GM19025 (cell line): ENCODE data around the gene GARIN5A.

ENCODE experiments used
- ATAC-seq: cut with Tn5 transposase; IDR thresholded peaks from one replicate; pipeline ENCODE4 v1.9.1; 2021; ENCODE audit warnings: mild to moderate bottlenecking, low read depth, moderate library complexity; ENCODE audit not compliant: unreplicated experiment

Gene GARIN5A

DNA sequence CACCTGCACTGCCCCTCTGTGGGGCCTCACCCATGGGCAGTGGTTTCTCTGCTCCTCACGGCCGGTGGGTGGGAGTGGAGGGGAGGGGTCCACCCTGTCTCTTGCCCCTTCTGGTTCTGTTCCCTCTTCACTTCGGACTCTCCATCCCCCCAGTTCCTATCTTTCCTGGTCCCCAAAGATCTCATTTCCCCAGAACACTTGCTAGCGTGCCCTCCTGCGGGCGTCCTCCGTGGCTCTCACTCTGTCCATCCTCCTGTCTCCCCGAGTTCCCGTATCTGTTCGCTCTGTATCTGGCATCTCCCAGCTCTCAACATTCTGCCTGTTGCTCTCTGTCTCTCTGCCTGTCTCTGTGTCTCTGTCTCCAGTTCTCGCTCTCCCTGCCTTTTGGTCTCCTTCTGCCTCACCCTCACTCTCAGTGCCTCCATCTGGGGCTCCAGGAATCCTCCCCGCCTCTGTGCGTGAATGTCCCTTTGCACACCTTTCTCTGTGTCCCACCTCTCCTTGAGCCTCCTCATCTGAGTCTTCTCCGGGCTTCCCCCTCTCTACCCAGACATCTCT, 57.5 kb downstream of the GARIN5A start:
- no peak for ATAC-seq

DNA sequence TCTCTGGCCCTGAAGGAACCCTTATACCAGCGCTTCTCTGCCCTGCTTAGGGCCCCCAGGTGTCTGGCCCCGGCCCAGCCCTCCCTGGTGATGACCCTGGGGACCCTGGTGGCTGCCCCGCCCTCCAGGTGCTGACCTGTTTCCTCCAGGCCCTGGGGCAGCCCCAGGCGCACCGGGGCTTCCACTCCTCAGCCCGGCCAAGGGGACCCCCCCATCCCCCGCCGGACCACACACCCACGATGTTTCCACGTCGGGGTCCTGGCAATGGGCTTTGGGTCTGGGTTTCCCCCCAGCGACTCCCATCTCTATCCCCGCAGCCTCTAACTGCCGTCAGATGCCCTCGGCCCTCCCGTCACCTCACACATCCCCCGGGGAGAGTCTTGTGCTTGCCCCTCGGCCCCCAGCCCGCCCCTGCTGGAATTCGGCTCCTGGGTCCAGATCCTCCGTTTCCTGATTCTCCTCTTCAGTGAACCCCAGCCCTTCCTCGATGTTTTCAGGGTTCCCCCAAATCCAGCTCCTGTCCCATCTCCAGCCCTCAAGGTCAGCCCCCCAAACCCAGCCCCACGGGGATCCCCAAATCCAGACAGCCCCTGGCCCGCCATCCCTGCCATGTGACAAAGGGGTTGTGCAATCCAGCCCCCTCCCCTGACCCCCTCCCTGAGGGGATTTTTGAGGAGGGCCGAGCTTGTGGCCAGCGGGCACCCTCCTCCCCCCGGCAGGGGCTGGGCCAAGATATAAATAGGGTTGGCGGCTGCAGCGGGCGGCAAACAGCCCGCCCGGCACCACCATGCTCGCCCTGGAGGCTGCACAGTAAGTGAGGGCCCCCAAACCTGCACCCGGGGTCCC, 58.2 kb downstream of the GARIN5A start, which contains the start of gene SPIB:
Gene SPIB, plus strand, starts transcription at position 763 of the 846 bp plus-strand sequence. Its CDS starts 25 bp downstream, at position 788.
- no peak for ATAC-seq

DNA sequence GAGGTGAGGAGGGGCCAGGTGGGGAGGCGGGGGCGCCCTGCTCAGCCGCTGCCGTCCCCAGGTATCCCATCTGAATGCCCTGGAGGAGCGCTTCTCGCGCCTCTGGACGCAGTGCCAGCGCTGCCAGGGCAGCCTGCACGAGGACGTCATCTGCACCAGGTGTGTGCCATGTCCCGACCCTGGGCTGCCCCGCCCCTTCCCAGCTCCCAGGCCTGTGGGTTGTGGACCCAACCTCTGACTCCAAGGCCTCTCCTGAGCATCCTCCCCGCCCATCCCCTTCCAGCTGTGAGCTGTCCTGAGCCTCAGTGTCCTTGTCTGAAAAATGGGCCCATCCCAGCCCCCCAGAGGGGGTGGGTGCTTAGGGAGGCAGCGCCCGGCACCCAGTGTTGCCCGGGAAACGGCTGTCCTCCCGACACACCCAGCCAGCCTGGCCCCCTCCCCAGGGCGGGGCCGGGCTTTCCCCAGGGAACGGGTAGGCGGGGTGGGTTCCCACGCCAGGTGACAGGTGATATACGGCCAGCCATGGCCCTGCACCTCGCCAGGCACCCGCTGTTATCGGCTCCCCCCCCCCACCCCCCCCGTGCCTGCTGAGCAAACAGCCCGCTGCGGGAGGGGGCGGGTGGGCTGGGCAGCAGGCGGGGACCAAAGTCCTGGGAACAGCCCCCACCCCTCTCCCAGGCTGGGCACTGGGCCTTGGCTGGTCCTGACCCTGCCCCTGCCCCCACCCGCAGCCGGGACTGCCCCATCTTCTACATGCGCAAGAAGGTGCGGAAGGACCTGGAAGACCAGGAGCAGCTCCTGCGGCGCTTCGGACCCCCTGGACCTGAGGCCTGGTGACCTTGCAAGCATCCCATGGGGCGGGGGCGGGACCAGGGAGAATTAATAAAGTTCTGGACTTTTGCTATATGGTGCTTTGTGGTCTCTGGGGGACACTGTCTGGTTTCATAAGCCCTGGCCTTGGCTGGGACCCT, 59.3 kb downstream of the GARIN5A start:
- no peak for ATAC-seq
